A549 (cell line): ENCODE data around the gene KIAA0513. TPM values are rescaled to one million over a fixed set of nuclear protein-coding genes. Genes with fewer than 3 reads are reported as not detected.
A peak's percentile ranks its signal among the peaks of the same experiment; 100 is the strongest.

Experiments used
- ATAC-seq, 2 experiments: fragments of 200-7000 bp in 1 of 2; fragments of >200 bp in 1 of 2; cut with Nextera tagmentation in 1 of 2; cut with Tn5 transposase in 1 of 2; 3 replicates each; pipeline versions ENCODE4 v1.8.0 to v1.9.1; 2018 to 2020; ENCODE audit warnings: mild to moderate bottlenecking in 1 of 2, moderate library complexity in 1 of 2
- CTCF ChIA-PET: fragments of 300-600 bp; sonication (Branson Sonifier 250); formaldehyde crosslinking; extraction: SDS; loops from one replicate; lab custom pipeline; 2021; ENCODE audit warnings: antibody characterized with exemption, inconsistent platforms; lab: Yijun Ruan, JAX
- POLR2A ChIA-PET: fragments of 350-600 bp; formaldehyde crosslinking; extraction: SDS; loops from one replicate; lab custom pipeline; 2021; ENCODE audit warnings: antibody characterized with exemption, inconsistent platforms; lab: Yijun Ruan, JAX
- DNase-seq, 2 experiments: peaks; one replicate each; pipeline versions ENCODE4 v3.0.0 to v3.0.0-alpha.2; 2011 to 2016; ENCODE audit warnings: low read depth in 1 of 2, low spot score in 1 of 2
- FAIRE-seq: peaks from 2 replicates; lab custom pipeline; 2011; peaks lifted over from hg19 to GRCh38; lab: Jason Lieb, UNC
- H3K27ac ChIP-seq, 2 experiments: fragments of >200 bp; sonication (Bioruptor Twin); formaldehyde crosslinking; 3 replicates each; pipeline ENCODE4 v1.5.1; 2016 to 2017
- H3K4me1 ChIP-seq: fragments of >200 bp; sonication (Bioruptor Twin); formaldehyde crosslinking; 3 replicates; pipeline ENCODE4 v1.6.1; 2016
- H3K4me2 ChIP-seq: fragments of >200 bp; sonication (Bioruptor Twin); formaldehyde crosslinking; 3 replicates; pipeline ENCODE4 v1.6.1; 2016
- H3K4me3 ChIP-seq: fragments of >200 bp; sonication (Bioruptor Twin); formaldehyde crosslinking; 3 replicates; pipeline ENCODE4 v1.5.1; 2016
- H3K9me3 ChIP-seq: fragments of >200 bp; sonication (Bioruptor Twin); formaldehyde crosslinking; 3 replicates; pipeline ENCODE4 v1.6.1; 2016
- CBX2 ChIP-seq: fragments of 200-600 bp; sonication (generic); IDR thresholded peaks from 2 replicates; pipeline ENCODE4 v1.6.1; 2016; ENCODE audit warnings: low read depth, mild to moderate bottlenecking, borderline replicate concordance
- CBX8 ChIP-seq: fragments of 200-600 bp; sonication (generic); IDR thresholded peaks from 2 replicates; pipeline ENCODE4 v1.6.1; 2016
- CEBPB ChIP-seq, 2 experiments: fragments of >200 bp in 1 of 2; sonication (Bioruptor Twin) in 1 of 2; formaldehyde crosslinking in 1 of 2; IDR thresholded peaks; 2 replicates each; pipeline ENCODE4 v1.6.1; 2012 to 2016
- ELK1 ChIP-seq: fragments of 150-350 bp; IDR thresholded peaks from 2 replicates; pipeline ENCODE4 v1.6.1; 2014; ENCODE audit warnings: low read depth, mild to moderate bottlenecking, low read length
- ESRRA ChIP-seq: fragments of 150-350 bp; IDR thresholded peaks from 2 replicates; pipeline ENCODE4 v1.6.1; 2014; ENCODE audit warnings: mild to moderate bottlenecking, low read length, borderline replicate concordance
- GATA3 ChIP-seq: IDR thresholded peaks from 2 replicates; pipeline ENCODE4 v1.6.1; 2012; ENCODE audit warnings: borderline replicate concordance
- HES2 ChIP-seq: fragments of >200 bp; sonication (Bioruptor Twin); formaldehyde crosslinking; IDR thresholded peaks from 2 replicates; pipeline ENCODE4 v1.6.1; 2016
- HEYL ChIP-seq: fragments of 250-450 bp; sonication (Bioruptor Pico); IDR thresholded peaks from 2 replicates; pipeline ENCODE4 v1.8.0; 2021; ENCODE audit warnings: mild to moderate bottlenecking, moderate library complexity
- HMGXB4 ChIP-seq: fragments of 250-450 bp; sonication (Bioruptor Pico); IDR thresholded peaks from 2 replicates; pipeline ENCODE4 v1.5.0; 2021; ENCODE audit warnings: mild to moderate bottlenecking, moderate library complexity, borderline replicate concordance
- HOXA7 ChIP-seq: fragments of 250-450 bp; sonication (Bioruptor Pico); IDR thresholded peaks from 2 replicates; pipeline ENCODE4 v1.5.0; 2020; ENCODE audit warnings: mild to moderate bottlenecking, moderate library complexity
- JUNB ChIP-seq: fragments of >200 bp; sonication (Bioruptor Twin); formaldehyde crosslinking; IDR thresholded peaks from 2 replicates; pipeline ENCODE4 v1.6.1; 2016
- MAX ChIP-seq: IDR thresholded peaks from 2 replicates; pipeline ENCODE4 v1.6.1; 2012
- NFE2L2 ChIP-seq: fragments of 150-350 bp; conservative IDR thresholded peaks from 2 replicates; pipeline ENCODE4 v1.6.1; 2014; ENCODE audit warnings: low read length
- NPAS2 ChIP-seq: fragments of 250-450 bp; sonication (Bioruptor Pico); IDR thresholded peaks from 2 replicates; pipeline ENCODE4 v1.8.0; 2022; ENCODE audit warnings: mild to moderate bottlenecking, moderate library complexity, borderline replicate concordance
- PBX3 ChIP-seq: IDR thresholded peaks from 2 replicates; pipeline ENCODE4 v1.6.1; 2012
- RAD21 ChIP-seq, 2 experiments: fragments of >200 bp in 1 of 2; sonication (Bioruptor Twin) in 1 of 2; formaldehyde crosslinking in 1 of 2; IDR thresholded peaks in 1 of 2; conservative IDR thresholded peaks in 1 of 2; 2 replicates in 1 of 2; 3 replicates in 1 of 2; pipeline ENCODE4 v1.6.1; 2012 to 2018; ENCODE audit warnings: inconsistent platforms in 1 of 2
- RARB ChIP-seq: fragments of 250-450 bp; sonication (Bioruptor Pico); IDR thresholded peaks from 2 replicates; pipeline ENCODE4 v1.8.0; 2021; ENCODE audit warnings: mild to moderate bottlenecking, moderate library complexity
- RNF2 ChIP-seq: fragments of 200-600 bp; sonication (generic); IDR thresholded peaks from 2 replicates; pipeline ENCODE4 v1.6.1; 2016; ENCODE audit warnings: low read depth, mild to moderate bottlenecking, antibody characterized with exemption, moderate library complexity, borderline replicate concordance
- ZFP36 ChIP-seq: fragments of 450-650 bp; IDR thresholded peaks from 2 replicates; pipeline ENCODE4 v1.6.1; 2014; ENCODE audit warnings: borderline replicate concordance; ENCODE audit not compliant: partially characterized antibody
- WGBS: methylation state at CpG from one replicate; pipeline ENCODE4 v1.1.6; 2017; ENCODE audit errors: missing lambda C conversion rate; 5-methylcytosine and 5-hydroxymethylcytosine counted together
- polyA plus RNA-seq, 4 experiments: library from polyadenylated mRNA; depleted of rRNA in 3 of 4; stranded (reverse); fragments of >200 nt; fragmentation: RNase III in 1 of 4; extraction: RNeasy Plus Mini Kit Qiagen cat#74134 plus additional on column Dnase treatment in 1 of 4; gene quantifications; 2 replicates in 3 of 4; 3 replicates in 1 of 4; pipeline ENCODE4 v1.2.3, GENCODE V29; 2011 to 2017

Gene KIAA0513
- polyA plus RNA-seq, 2 of the 4 experiments (the other 2 are of a cell fraction) = 1.8 TPM

- no peak for DNase-seq
These were observed 10.4 kb upstream of the KIAA0513 start for GRCh38 chr16:85017151-85017550.

GRCh38 chr16:85017633-85018032 is 10.0 kb upstream of the KIAA0513 start:
- FAIRE-seq (no peak), DNase-seq (no peak), ATAC-seq (0 out of 6 replicates have a peak, but pooled peaks of 1 of the 2 experiments have one; percentile 13)
- H3K27ac ChIP-seq = no peak overlapping the region
- POLR2A ChIA-PET = no interaction called here
- 0 out of 3 replicates have a peak, but pooled peaks cover 3% of the 10 kb centered on the region for H3K4me1 ChIP-seq
- no peak for TF ChIP-seq GATA3
- no peak for TF ChIP-seq PBX3
- TF ChIP-seq RAD21 (conservative IDR thresholded peaks at IDR 0.05 in 1 of 2, IDR thresholded peaks at IDR 0.05 in 1 of 2) = no peak
- TF ChIP-seq CBX8 = no peak
- TF ChIP-seq MAX = no peak
- no peak for TF ChIP-seq RNF2
- no peak overlapping the region for H3K4me3 ChIP-seq
- H3K4me2 ChIP-seq = no peak overlapping the region
- CTCF ChIA-PET = interaction anchor here (0.7 kb wide), 1 partner anchor 69 kb away, joined by 3 read pairs; no protein-coding TSS in a partner anchor
- 70% methylated on average over 8 of the region's 8 CpGs for WGBS
- no peaks in the 10 kb centered on the region for H3K9me3 ChIP-seq

More at GRCh38 chr16:85017151-85017550, 10.4 kb upstream of the KIAA0513 start:
- no peak overlapping the region for H3K4me3 ChIP-seq
- no peak overlapping the region for H3K27ac ChIP-seq
- FAIRE-seq (no peak), ATAC-seq (no peak)
- ChIA-PET POLR2A (no interaction called here), CTCF (interaction anchor here (0.5 to 3.1 kb wide), 5 partner anchors 11 to 268 kb away, joined by 3 to 11 read pairs (median 4); partner anchors contain the start of gene KIAA0513)
- 94% methylated on average over 4 of the region's 4 CpGs for WGBS
- H3K9me3 ChIP-seq = no peaks in the 10 kb centered on the region
- no peak overlapping the region for H3K4me2 ChIP-seq
- peaks cover 5% of the 10 kb centered on the region; the same call in 1 of the 3 replicates for H3K4me1 ChIP-seq
- TF ChIP-seq ZFP36 (no peak), NPAS2 (CRISPR knock-in tag) (no peak), GATA3 (no peak), HES2 (no peak), RARB (no peak), HEYL (no peak), NFE2L2 (no peak), CBX2 (no peak), ELK1 (no peak), PBX3 (no peak), HMGXB4 (CRISPR knock-in tag) (no peak), JUNB (no peak), CEBPB (IDR thresholded peaks at IDR 0.05) (no peak), ESRRA (no peak), HOXA7 (CRISPR knock-in tag) (no peak)
